K562 (cell line): Measurements from ENCODE around the gene PRELID3B. TPM values are rescaled to one million over a fixed set of nuclear protein-coding genes. Genes with fewer than 3 reads are reported as not detected.

ENCODE experiments used
- ARID1B ChIP-seq: fragments of 450-650 bp; IDR thresholded peaks from 2 replicates; pipeline ENCODE4 v1.6.1; 2016; ENCODE audit warnings: antibody characterized with exemption, mild to moderate bottlenecking, inconsistent platforms
- CC2D1A ChIP-seq: fragments of 450-650 bp; IDR thresholded peaks from 2 replicates; pipeline ENCODE4 v1.6.1; 2017; ENCODE audit warnings: mild to moderate bottlenecking
- CXXC5 ChIP-seq: fragments of 250-450 bp; sonication (Bioruptor Pico); IDR thresholded peaks from 2 replicates; pipeline ENCODE4 v1.8.0; 2022; ENCODE audit warnings: inconsistent platforms, mild to moderate bottlenecking, moderate library complexity
- DIDO1 ChIP-seq: fragments of 450-650 bp; IDR thresholded peaks from 2 replicates; pipeline ENCODE4 v1.6.1; 2016; ENCODE audit warnings: low read depth, missing biosample characterization, missing genetic modification characterization
- FOXA3 ChIP-seq, 2 experiments: fragments of 450-650 bp in 1 of 2; sonication (generic) in 1 of 2; formaldehyde crosslinking; IDR thresholded peaks in 1 of 2; conservative IDR thresholded peaks in 1 of 2; 2 replicates each; pipeline versions ENCODE4 v1.4.0 to v1.8.0; 2020 to 2022; ENCODE audit warnings: mild to moderate bottlenecking in 2 of 2, missing genetic modification reagents in 1 of 2
- FOXK2 ChIP-seq, 2 experiments: fragments of 450-650 bp; IDR thresholded peaks in 1 of 2; conservative IDR thresholded peaks in 1 of 2; 2 replicates each; pipeline ENCODE4 v1.6.1; 2016; ENCODE audit warnings: low read depth in 2 of 2, mild to moderate bottlenecking in 1 of 2
- MAFK ChIP-seq: IDR thresholded peaks from 2 replicates; pipeline ENCODE4 v1.6.1; 2011; ENCODE audit warnings: low read length, improper control_type of control experiment
- MCM7 ChIP-seq, 2 experiments: fragments of 450-650 bp; IDR thresholded peaks; 2 replicates each; pipeline ENCODE4 v1.6.1; 2016 to 2018
- PYGO2 ChIP-seq: fragments of 450-650 bp; IDR thresholded peaks from 2 replicates; pipeline ENCODE4 v1.6.1; 2016; ENCODE audit warnings: mild to moderate bottlenecking, missing genetic modification characterization, moderate library complexity, missing compliant biosample characterization
- SRSF3 ChIP-seq: fragments of 200-400 bp; formaldehyde crosslinking; IDR thresholded peaks from 2 replicates; pipeline ENCODE4 v1.6.1; 2016; ENCODE audit warnings: mild to moderate bottlenecking, low read length, moderate library complexity; ENCODE audit not compliant: insufficient read depth
- TEAD1 ChIP-seq, 2 experiments: fragments of 450-650 bp in 1 of 2; sonication (generic) in 1 of 2; formaldehyde crosslinking; IDR thresholded peaks; 2 replicates each; pipeline versions ENCODE4 v1.4.0 to v1.8.0; 2020 to 2022; ENCODE audit warnings: mild to moderate bottlenecking in 2 of 2, missing genetic modification reagents in 1 of 2
- WHSC1 ChIP-seq: IDR thresholded peaks from one replicate; pipeline ENCODE4 v1.6.1; 2012; ENCODE audit warnings: low read length, control low read depth, inconsistent platforms
- ZKSCAN8 ChIP-seq: fragments of 200-800 bp; sonication (Bioruptor generic); IDR thresholded peaks from 2 replicates; pipeline ENCODE4 v1.6.1; 2016; ENCODE audit warnings: missing genetic modification characterization, missing compliant biosample characterization
- ZNF146 ChIP-seq: IDR thresholded peaks from one replicate; pipeline ENCODE4 v1.6.1; 2018; ENCODE audit warnings: missing compliant biosample characterization; ENCODE audit not compliant: unreplicated experiment
- ZNF436 ChIP-seq: fragments of 250-450, 450-650 bp; sonication (Bioruptor Pico); formaldehyde crosslinking; IDR thresholded peaks from 2 replicates; pipeline ENCODE4 v1.7.0; 2020; ENCODE audit warnings: mild to moderate bottlenecking
- ZNF589 ChIP-seq: fragments of 200-800 bp; sonication (Bioruptor generic); IDR thresholded peaks from 2 replicates; pipeline ENCODE4 v1.6.1; 2016; ENCODE audit warnings: low read depth, missing genetic modification characterization, missing compliant biosample characterization
- ZNF785 ChIP-seq: fragments of 250-450 bp; sonication (Bioruptor Pico); IDR thresholded peaks from 2 replicates; pipeline ENCODE4 v1.4.0; 2020; ENCODE audit warnings: mild to moderate bottlenecking
- ZNF830 ChIP-seq: fragments of 250-450 bp; sonication (Bioruptor Pico); IDR thresholded peaks from 2 replicates; pipeline ENCODE4 v1.5.0; 2021; ENCODE audit warnings: mild to moderate bottlenecking
- polyA plus RNA-seq, 8 experiments: library from polyadenylated mRNA; depleted of rRNA in 4 of 8; stranded (reverse) in 5 of 8; unstranded in 3 of 8; fragments of >200 nt; fragmentation: Nextera tagmentation in 2 of 8; fragmentation: Illumina TruSeq in 1 of 8; extraction: Ambion mirVana in 2 of 8; extraction: Trizol in 1 of 8; gene quantifications; 2 replicates each; pipeline versions ENCODE4 v1.2.1 to v1.2.3, GENCODE V29; 2011 to 2014; ENCODE audit warnings: inconsistent platforms in 1 of 8, missing spikeins in 1 of 8
- total RNA-seq, 7 experiments: library from RNA; depleted of rRNA in 6 of 7; stranded (reverse); fragments of >200 nt in 6 of 7; fragmentation: Illumina TruSeq in 2 of 7; extraction: Trizol in 2 of 7; gene quantifications; 2 replicates each; pipeline versions ENCODE4 v1.2.1 to v1.2.3, GENCODE V29; 2011 to 2021; ENCODE audit warnings: low replicate concordance in 1 of 7
- TF ChIP-seq, protein P1 (sequence below), 2 experiments: fragments of 450-650 bp; conservative IDR thresholded peaks; 2 replicates each; pipeline ENCODE4 v1.6.1; 2017; ENCODE audit warnings: mild to moderate bottlenecking in 2 of 2, moderate library complexity in 2 of 2
- TF ChIP-seq, protein P2 (sequence below): fragments of 200-400 bp; formaldehyde crosslinking; IDR thresholded peaks from 2 replicates; pipeline ENCODE4 v1.6.1; 2017; ENCODE audit warnings: mild to moderate bottlenecking, low read depth, low read length, moderate library complexity
- TF ChIP-seq, protein P3 (sequence below), 2 experiments: fragments of 250-450 bp in 1 of 2; fragments of 450-650 bp in 1 of 2; sonication (Bioruptor Pico) in 1 of 2; IDR thresholded peaks; 2 replicates each; pipeline versions ENCODE4 v1.6.1 to v1.8.0; 2016 to 2021; ENCODE audit warnings: mild to moderate bottlenecking in 2 of 2, moderate library complexity in 2 of 2, missing compliant biosample characterization in 1 of 2, missing genetic modification characterization in 1 of 2
- TF ChIP-seq, protein P4 (sequence below): fragments of 450-650 bp; IDR thresholded peaks from 2 replicates; pipeline ENCODE4 v1.6.1; 2018; ENCODE audit warnings: mild to moderate bottlenecking, low read depth; ENCODE audit not compliant: partially characterized antibody

PRELID3B gene
- total and polyA plus RNA-seq, 9 of the 15 experiments (the other 6 are each of a cell fraction or from before 2014, with no cell fraction given), result 77.0 to 186 (median 101) TPM

DNA sequence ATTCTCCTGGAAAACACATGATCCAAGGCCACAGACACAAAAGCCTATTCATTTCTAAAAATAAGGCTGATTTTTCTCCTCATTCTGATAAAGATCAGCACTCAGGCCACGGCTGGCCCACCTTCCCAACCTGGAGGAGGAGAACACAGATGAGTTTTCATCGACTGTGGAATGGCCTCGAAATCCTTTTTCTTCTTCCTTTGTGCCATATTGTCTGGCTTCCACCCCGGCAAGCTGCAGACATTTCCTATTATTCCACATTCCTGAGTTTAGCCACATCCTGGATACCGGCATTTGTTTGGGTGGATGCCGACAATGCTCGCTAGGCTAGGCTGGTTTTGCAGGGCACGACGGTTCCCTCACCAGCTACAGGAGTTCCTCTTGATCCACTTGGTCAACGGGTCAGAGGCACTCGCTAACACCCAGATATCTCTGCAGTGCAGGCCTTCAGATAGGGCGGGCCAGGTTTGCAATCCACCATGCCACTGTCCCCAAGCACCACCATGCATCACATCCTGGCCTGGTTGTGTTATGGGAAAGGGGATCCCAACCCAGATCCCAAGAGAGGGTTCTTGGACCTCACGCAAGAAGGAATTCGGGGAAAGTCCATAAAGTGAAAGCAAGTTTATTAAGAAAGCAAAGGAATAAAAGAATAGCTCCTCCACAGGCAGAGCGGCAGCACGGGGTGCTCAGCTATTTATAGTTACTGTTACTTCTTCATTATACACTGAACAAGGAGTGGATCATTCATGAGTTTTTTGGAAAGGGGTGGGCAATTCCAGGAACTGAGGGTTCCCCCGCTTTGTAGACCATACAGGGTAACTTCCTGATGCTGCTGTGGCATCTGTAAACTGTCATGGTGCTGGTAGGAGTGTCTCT is 31.4 kb downstream of the PRELID3B start (continued):
- TF ChIP-seq, protein P1, sequence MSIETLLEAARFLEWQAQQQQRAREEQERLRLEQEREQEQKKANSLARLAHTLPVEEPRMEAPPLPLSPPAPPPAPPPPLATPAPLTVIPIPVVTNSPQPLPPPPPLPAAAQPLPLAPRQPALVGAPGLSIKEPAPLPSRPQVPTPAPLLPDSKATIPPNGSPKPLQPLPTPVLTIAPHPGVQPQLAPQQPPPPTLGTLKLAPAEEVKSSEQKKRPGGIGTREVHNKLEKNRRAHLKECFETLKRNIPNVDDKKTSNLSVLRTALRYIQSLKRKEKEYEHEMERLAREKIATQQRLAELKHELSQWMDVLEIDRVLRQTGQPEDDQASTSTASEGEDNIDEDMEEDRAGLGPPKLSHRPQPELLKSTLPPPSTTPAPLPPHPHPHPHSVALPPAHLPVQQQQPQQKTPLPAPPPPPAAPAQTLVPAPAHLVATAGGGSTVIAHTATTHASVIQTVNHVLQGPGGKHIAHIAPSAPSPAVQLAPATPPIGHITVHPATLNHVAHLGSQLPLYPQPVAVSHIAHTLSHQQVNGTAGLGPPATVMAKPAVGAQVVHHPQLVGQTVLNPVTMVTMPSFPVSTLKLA (conservative IDR thresholded peaks at IDR 0.05), result peak; percentile 20 to 59; a peak in 2 of 4 replicates
- TF ChIP-seq ZNF146 (CRISPR knock-in tag), result no peak
- no peak for TF ChIP-seq ZNF436 (CRISPR knock-in tag)
- TF ChIP-seq MAFK, result no peak
- TF ChIP-seq ZNF830 (CRISPR knock-in tag), result no peak
- TF ChIP-seq ZNF589 (CRISPR knock-in tag), result no peak
- peak in 1 of 2 experiments; percentile 32; a peak in 1 of 4 replicates for TF ChIP-seq FOXK2 (conservative IDR thresholded peaks at IDR 0.05 in 1 of 2, IDR thresholded peaks at IDR 0.05 in 1 of 2; ENCODE audit: low read depth in 2 of 2)
- TF ChIP-seq, protein P2, sequence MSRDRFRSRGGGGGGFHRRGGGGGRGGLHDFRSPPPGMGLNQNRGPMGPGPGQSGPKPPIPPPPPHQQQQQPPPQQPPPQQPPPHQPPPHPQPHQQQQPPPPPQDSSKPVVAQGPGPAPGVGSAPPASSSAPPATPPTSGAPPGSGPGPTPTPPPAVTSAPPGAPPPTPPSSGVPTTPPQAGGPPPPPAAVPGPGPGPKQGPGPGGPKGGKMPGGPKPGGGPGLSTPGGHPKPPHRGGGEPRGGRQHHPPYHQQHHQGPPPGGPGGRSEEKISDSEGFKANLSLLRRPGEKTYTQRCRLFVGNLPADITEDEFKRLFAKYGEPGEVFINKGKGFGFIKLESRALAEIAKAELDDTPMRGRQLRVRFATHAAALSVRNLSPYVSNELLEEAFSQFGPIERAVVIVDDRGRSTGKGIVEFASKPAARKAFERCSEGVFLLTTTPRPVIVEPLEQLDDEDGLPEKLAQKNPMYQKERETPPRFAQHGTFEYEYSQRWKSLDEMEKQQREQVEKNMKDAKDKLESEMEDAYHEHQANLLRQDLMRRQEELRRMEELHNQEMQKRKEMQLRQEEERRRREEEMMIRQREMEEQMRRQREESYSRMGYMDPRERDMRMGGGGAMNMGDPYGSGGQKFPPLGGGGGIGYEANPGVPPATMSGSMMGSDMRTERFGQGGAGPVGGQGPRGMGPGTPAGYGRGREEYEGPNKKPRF, result no peak
- TF ChIP-seq DIDO1 (tag), result no peak
- TF ChIP-seq ZKSCAN8 (CRISPR knock-in tag), result no peak
- TF ChIP-seq, protein P3, sequence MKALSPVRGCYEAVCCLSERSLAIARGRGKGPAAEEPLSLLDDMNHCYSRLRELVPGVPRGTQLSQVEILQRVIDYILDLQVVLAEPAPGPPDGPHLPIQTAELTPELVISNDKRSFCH (CRISPR knock-in tag; IDR thresholded peaks at IDR 0.05), result no peak
- TF ChIP-seq, protein P3 (tag; IDR thresholded peaks at IDR 0.05), result no peak
- TF ChIP-seq MCM7 (IDR thresholded peaks at IDR 0.05), result no peak
- no peak for TF ChIP-seq WHSC1
- TF ChIP-seq TEAD1 (CRISPR knock-in tag; IDR thresholded peaks at IDR 0.05), result no peak
- TF ChIP-seq SRSF3, result no peak
- no peak for TF ChIP-seq ZNF785 (CRISPR knock-in tag)
- peak; percentile 74 for TF ChIP-seq ARID1B
- TF ChIP-seq CC2D1A, result peak; percentile 42; the same call in 1 of the 2 replicates
- TF ChIP-seq PYGO2, result no peak
- no peak for TF ChIP-seq FOXA3 (CRISPR knock-in tag; conservative IDR thresholded peaks at IDR 0.05 in 1 of 2, IDR thresholded peaks at IDR 0.05 in 1 of 2)
- TF ChIP-seq CXXC5 (CRISPR knock-in tag), result no peak; the same call in 1 of the 2 replicates
- TF ChIP-seq, protein P4, sequence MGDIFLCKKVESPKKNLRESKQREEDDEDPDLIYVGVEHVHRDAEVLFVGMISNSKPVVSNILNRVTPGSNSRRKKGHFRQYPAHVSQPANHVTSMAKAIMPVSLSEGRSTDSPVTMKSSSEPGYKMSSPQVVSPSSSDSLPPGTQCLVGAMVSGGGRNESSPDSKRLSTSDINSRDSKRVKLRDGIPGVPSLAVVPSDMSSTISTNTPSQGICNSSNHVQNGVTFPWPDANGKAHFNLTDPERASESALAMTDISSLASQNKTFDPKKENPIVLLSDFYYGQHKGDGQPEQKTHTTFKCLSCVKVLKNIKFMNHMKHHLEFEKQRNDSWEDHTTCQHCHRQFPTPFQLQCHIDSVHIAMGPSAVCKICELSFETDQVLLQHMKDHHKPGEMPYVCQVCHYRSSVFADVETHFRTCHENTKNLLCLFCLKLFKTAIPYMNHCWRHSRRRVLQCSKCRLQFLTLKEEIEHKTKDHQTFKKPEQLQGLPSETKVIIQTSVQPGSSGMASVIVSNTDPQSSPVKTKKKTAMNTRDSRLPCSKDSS, result no peak
